Muscle layer of colon (tissue), 2 donors: Measurements from ENCODE around the gene ATP12A.

Experiments used
- H3K27ac ChIP-seq: one replicate; pipeline ENCODE4 v1.7.0; 2013; ENCODE audit warnings: low read depth, mild to moderate bottlenecking, low read length, moderate library complexity
- H3K27me3 ChIP-seq, 2 donors: one replicate each; pipeline ENCODE4 v1.7.0; 2013; ENCODE audit warnings: low read length in 2 of 2, mild to moderate bottlenecking in 2 of 2; ENCODE audit not compliant: insufficient read depth in 2 of 2, control insufficient read depth in 1 of 2
- H3K36me3 ChIP-seq: one replicate; pipeline ENCODE4 v1.7.0; 2013; ENCODE audit warnings: mild to moderate bottlenecking, low read length; ENCODE audit not compliant: insufficient read depth
- H3K4me1 ChIP-seq: one replicate; pipeline ENCODE4 v1.7.0; 2013; ENCODE audit warnings: mild to moderate bottlenecking, low read length; ENCODE audit not compliant: insufficient read depth
- H3K4me3 ChIP-seq, 2 donors: one replicate each; pipeline ENCODE4 v1.7.0; 2013; ENCODE audit warnings: low read length in 2 of 2, low read depth in 1 of 2, mild to moderate bottlenecking in 1 of 2, moderate library complexity in 1 of 2
- H3K9ac ChIP-seq: one replicate; pipeline ENCODE4 v1.7.0; 2013; ENCODE audit warnings: low read length
- H3K9me3 ChIP-seq: one replicate; pipeline ENCODE4 v1.7.0; 2013; ENCODE audit warnings: mild to moderate bottlenecking, low read length
- donor health status: abdominal sarcoma.
- donor health status: Adenocarcinoma of cecum.

Gene ATP12A

DNA sequence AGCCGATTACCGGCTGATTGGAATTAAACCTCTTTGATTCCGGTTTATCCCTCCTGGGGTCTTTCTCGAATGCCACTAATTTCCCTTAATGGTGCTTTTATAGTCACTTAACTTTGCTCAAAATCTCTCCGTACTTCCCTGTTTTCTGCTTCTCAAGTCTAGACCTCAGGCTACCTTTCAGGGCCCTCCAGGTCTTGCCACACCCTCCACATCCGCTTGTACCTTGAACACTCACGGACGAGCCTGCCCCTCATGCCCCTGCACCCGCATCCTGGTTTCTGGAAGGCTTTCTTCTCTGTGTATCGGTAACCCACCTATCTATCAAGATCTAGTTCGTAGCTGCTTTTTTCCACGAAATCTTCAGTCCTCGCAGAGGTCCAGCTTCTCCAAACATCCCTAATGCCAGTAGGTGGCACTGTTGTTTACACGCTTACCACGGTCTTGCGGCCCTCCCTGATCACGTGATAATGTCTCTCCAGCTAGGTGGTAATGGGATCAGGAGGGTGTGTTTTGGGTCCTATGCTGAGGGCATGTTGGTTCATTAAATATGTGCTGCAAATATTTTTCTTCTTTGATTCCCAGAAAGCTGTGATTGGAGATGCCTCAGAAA is 13.8 kb downstream of the ATP12A start:
- Histone ChIP-seq H3K27me3 (no peaks in the 10 kb centered on the region), H3K27ac (no peak overlapping the region), H3K4me3 (no peak overlapping the region), H3K36me3 (no peaks in the 10 kb centered on the region), H3K4me1 (no peaks in the 10 kb centered on the region), H3K9me3 (no peaks in the 10 kb centered on the region), H3K9ac (no peak overlapping the region)

DNA sequence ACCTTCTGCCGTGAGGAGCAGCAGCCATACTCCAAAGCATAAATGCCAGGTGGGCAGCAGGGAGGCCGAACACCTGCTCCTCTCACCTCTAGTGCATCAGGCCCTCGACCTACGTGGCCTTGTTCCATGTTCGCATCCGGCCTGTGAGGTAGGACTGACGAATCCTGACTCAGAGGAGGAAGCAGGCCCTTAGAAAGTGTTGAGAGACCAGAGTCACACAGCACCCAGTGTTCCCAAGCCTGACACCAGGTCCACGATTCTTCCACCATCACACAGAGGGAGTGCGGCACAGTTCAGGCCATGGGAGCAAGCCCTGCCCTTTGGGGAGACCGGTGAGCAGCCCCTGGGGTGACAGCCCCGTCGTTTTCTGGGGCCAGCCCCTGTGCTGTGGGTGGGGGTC is 14.7 kb downstream of the ATP12A start:
- no peaks in the 10 kb centered on the region for H3K27me3 ChIP-seq
- H3K36me3 ChIP-seq: no peaks in the 10 kb centered on the region

DNA sequence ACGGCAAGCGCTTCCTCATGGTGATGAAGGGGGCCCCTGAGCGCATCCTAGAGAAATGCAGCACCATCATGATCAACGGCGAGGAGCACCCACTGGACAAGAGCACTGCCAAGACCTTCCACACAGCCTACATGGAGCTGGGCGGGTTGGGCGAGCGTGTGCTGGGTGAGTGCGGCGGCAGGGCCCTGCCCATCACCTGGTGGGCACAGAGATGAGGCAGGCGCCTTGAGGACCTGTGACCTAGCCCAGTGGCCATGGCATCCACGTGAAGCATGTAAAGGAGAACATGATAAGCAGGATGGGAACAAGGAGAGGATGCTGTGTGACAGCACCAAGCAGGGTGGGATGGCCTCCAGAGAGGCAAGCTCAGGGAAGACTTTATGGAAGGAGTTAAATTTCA is 18.5 kb downstream of the ATP12A start:
- H3K27ac ChIP-seq: no peak overlapping the region
- H3K9ac ChIP-seq: no peak overlapping the region

More for the DNA sequence above, 14.7 kb downstream of the ATP12A start:
- Histone ChIP-seq H3K27ac (no peak overlapping the region), H3K4me1 (no peaks in the 10 kb centered on the region), H3K9ac (no peak overlapping the region), H3K4me3 (no peak overlapping the region), H3K9me3 (no peaks in the 10 kb centered on the region)

DNA sequence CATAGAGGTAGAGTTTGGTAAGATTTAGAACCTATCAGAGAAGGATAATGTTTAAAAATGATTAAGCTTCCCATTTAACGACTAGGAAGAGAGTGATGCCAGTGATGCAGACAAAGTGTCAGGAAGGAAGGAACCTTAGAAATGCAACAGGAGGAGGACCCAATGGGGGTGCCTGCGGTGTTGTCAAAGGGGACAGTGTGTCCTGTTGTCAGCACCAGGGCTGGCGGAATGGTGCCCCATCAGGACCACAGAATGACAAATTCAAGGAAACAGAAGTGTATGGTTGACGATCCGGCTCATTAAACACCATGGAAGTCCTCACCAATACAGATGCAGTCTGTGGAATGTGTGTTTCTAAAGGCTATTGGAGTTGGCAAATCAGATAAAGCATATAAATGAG is 19.3 kb downstream of the ATP12A start:
- no peak overlapping the region for H3K27ac ChIP-seq
- no peak overlapping the region for H3K9ac ChIP-seq
- H3K36me3 ChIP-seq: no peaks in the 10 kb centered on the region
- H3K9me3 ChIP-seq: no peaks in the 10 kb centered on the region
- no peaks in the 10 kb centered on the region for H3K4me1 ChIP-seq
- no peak overlapping the region for H3K4me3 ChIP-seq
- H3K27me3 ChIP-seq: no peaks in the 10 kb centered on the region

More for the DNA sequence above, 18.5 kb downstream of the ATP12A start:
- Histone ChIP-seq H3K36me3 (no peaks in the 10 kb centered on the region), H3K9me3 (no peaks in the 10 kb centered on the region), H3K27me3 (no peaks in the 10 kb centered on the region), H3K4me1 (no peaks in the 10 kb centered on the region), H3K4me3 (no peak overlapping the region)

GRCh38 chr13:24700539-24700938 is 20.3 kb downstream of the ATP12A start:
- no peaks in the 10 kb centered on the region for H3K27me3 ChIP-seq
- H3K9me3 ChIP-seq: no peaks in the 10 kb centered on the region
- no peak overlapping the region for H3K27ac ChIP-seq

GRCh38 chr13:24706886-24707585 is 26.8 kb downstream of the ATP12A start:
- no peaks in the 10 kb centered on the region for H3K9me3 ChIP-seq
- H3K9ac ChIP-seq: no peak overlapping the region
- H3K27ac ChIP-seq: no peak overlapping the region
- H3K4me1 ChIP-seq: no peaks in the 10 kb centered on the region
- H3K36me3 ChIP-seq: no peaks in the 10 kb centered on the region
- H3K4me3 ChIP-seq: no peak overlapping the region
- no peaks in the 10 kb centered on the region for H3K27me3 ChIP-seq

More at GRCh38 chr13:24700539-24700938, 20.3 kb downstream of the ATP12A start:
- H3K36me3 ChIP-seq: no peaks in the 10 kb centered on the region
- no peaks in the 10 kb centered on the region for H3K4me1 ChIP-seq
- H3K9ac ChIP-seq: no peak overlapping the region
- H3K4me3 ChIP-seq: no peak overlapping the region

DNA sequence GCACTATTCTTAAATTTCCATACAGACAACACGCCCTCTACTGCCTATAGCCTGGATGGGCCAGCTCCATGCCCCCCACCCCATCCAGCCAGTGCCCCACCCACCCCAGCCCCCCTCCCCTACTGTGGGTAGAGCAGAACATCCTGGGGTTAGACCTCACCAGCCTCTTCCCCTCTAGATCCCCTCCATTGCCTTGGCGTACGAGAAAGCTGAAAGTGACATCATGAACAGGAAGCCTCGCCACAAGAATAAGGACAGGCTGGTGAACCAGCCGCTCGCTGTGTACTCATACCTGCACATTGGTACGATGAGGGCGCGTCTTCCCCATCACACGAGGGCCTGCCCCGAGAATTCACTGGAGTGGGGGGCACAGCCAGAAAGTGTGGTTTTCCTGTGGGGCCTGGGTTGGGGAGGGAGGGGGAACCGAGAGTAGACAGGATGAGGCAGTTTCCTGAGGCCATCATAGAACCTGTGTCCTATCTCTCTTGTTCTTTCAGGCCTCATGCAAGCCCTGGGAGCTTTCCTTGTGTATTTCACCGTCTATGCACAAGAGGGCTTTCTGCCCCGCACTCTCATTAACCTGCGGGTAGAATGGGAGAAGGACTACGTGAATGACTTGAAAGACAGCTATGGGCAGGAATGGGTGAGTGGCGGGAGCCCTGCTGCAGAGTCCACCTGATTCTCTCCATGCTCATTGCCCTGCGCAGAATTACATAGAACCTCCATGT is 29.1 kb downstream of the ATP12A start:
- H3K27ac ChIP-seq: no peak overlapping the region
- H3K36me3 ChIP-seq: no peaks in the 10 kb centered on the region
- H3K9me3 ChIP-seq: no peaks in the 10 kb centered on the region
- no peaks in the 10 kb centered on the region for H3K4me1 ChIP-seq
- H3K27me3 ChIP-seq: no peaks in the 10 kb centered on the region
- no peak overlapping the region for H3K9ac ChIP-seq
- no peak overlapping the region for H3K4me3 ChIP-seq

DNA sequence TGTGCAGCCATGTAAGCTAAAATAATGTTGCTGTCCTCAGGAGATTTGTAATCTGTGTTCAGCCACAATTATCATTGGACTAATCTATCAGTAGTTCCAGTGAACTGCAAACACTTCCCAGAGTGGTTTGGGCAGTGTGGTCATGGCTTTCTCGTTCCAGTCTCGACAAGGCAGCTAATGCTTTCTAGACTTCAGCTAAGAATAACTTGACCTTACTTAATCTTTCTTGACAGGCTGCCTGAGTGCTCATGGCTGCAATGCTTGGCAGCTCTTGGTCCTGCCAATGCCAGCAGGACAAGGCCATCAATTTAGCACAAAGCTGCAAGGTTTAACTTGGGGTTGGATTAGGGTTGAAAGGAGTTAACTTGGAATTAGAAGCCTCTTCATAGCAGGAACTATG is 32.8 kb downstream of the ATP12A start:
- Histone ChIP-seq H3K36me3 (no peaks in the 10 kb centered on the region), H3K27ac (no peak overlapping the region), H3K9ac (no peak overlapping the region), H3K27me3 (no peaks in the 10 kb centered on the region), H3K4me3 (no peak overlapping the region), H3K9me3 (no peaks in the 10 kb centered on the region), H3K4me1 (no peaks in the 10 kb centered on the region)

DNA sequence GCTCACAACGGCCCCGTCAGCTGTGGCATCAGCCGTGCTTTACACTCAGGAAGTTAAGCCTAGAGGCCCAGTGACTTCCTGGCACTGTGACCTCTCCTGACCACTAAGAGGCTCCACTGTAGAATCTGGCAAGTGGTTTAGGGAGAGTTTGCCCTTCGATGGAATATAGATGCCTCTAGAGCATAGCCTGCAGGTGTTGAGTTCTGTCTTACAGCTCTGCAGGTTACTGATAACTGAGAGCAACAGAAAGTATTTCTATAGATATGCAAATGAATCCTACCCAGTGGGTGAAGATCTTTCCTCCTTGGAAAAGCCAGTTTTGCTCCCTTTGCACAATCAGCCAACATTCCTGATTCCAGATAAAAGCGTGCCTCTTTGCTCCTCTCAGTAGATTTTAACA is 35.8 kb downstream of the ATP12A start:
- Histone ChIP-seq H3K9me3 (no peaks in the 10 kb centered on the region), H3K9ac (no peak overlapping the region), H3K27ac (no peak overlapping the region), H3K36me3 (no peaks in the 10 kb centered on the region), H3K4me3 (no peak overlapping the region), H3K27me3 (no peaks in the 10 kb centered on the region), H3K4me1 (no peaks in the 10 kb centered on the region)

DNA sequence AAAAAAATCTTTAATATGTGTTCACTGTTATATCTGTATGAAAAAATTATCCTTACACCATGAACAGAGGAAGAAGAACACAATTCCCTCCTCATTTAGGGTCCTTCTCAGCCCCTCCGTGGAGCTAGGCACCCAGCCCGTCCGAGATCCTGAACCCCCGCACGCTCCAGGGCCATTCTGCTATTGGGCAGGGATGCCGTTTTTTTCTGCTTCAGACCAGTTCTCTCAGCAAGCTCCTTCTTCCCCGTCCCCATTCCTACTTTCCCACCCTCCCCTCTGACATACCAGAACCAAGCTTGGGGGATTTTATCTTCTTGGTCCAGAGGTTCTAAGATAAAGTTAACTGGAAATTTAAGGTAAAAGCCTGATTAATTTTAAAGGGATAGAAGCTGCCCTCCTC is 36.2 kb downstream of the ATP12A start:
- H3K36me3 ChIP-seq: no peaks in the 10 kb centered on the region
- no peaks in the 10 kb centered on the region for H3K9me3 ChIP-seq
- no peaks in the 10 kb centered on the region for H3K4me1 ChIP-seq
- H3K9ac ChIP-seq: no peak overlapping the region
- no peak overlapping the region for H3K27ac ChIP-seq
- H3K27me3 ChIP-seq: no peaks in the 10 kb centered on the region
- H3K4me3 ChIP-seq: no peak overlapping the region

GRCh38 chr13:24717217-24717616 is 37.0 kb downstream of the ATP12A start:
- Histone ChIP-seq H3K4me1 (no peaks in the 10 kb centered on the region), H3K27ac (no peak overlapping the region), H3K9ac (no peak overlapping the region), H3K27me3 (no peaks in the 10 kb centered on the region), H3K4me3 (no peak overlapping the region), H3K36me3 (no peaks in the 10 kb centered on the region), H3K9me3 (no peaks in the 10 kb centered on the region)
